Measurements from ENCODE around the gene TRPC4AP. TPM values are rescaled to one million over a fixed set of nuclear protein-coding genes. Genes with fewer than 3 reads are reported as not detected.

Gene TRPC4AP
- total RNA-seq, 1 donor from 2014 or later: 95.6 TPM

GRCh38 chr20:34999021-34999451, 93.6 kb downstream of the TRPC4AP start:
- no peaks in the 10 kb centered on the region for H3K27me3 Mint-ChIP-seq (ENCODE audit: low read depth)
- H3K36me3 Mint-ChIP-seq: peaks cover 31% of the 10 kb centered on the region
- H3K27ac Mint-ChIP-seq: no peak overlapping the region
- TF ChIP-seq CTCF (IDR thresholded peaks at IDR 0.05; ENCODE audit: unreplicated experiment): no peak
- no peak for DNase-seq (ENCODE audit: low spot score in 2 of 2, unreplicated experiment in 2 of 2)
- H3K4me3 Mint-ChIP-seq: no peak overlapping the region
- no peaks in the 10 kb centered on the region for H3K4me1 Mint-ChIP-seq
- H3K9me3 Mint-ChIP-seq: no peaks in the 10 kb centered on the region

GRCh38 chr20:34998331-34998950, 94.2 kb downstream of the TRPC4AP start:
- Mint-ChIP-seq H3K36me3 (peaks cover 31% of the 10 kb centered on the region), H3K27ac (no peak overlapping the region), H3K4me3 (no peak overlapping the region), H3K27me3 (ENCODE audit: low read depth) (no peaks in the 10 kb centered on the region), H3K9me3 (no peaks in the 10 kb centered on the region), H3K4me1 (no peaks in the 10 kb centered on the region)
- TF ChIP-seq CTCF (IDR thresholded peaks at IDR 0.05; ENCODE audit: unreplicated experiment): no peak
- DNase-seq (ENCODE audit: low spot score in 2 of 2, unreplicated experiment in 2 of 2): no peak

GRCh38 chr20:34997774-34998173, 94.8 kb downstream of the TRPC4AP start:
- Mint-ChIP-seq H3K36me3 (peaks cover 29% of the 10 kb centered on the region), H3K4me1 (no peaks in the 10 kb centered on the region), H3K27ac (no peak overlapping the region), H3K27me3 (ENCODE audit: low read depth) (no peaks in the 10 kb centered on the region), H3K4me3 (no peak overlapping the region), H3K9me3 (no peaks in the 10 kb centered on the region)
- DNase-seq (ENCODE audit: low spot score in 2 of 2, unreplicated experiment in 2 of 2): no peak
- TF ChIP-seq CTCF (IDR thresholded peaks at IDR 0.05; ENCODE audit: unreplicated experiment): no peak

GRCh38 chr20:34997131-34997561, 95.5 kb downstream of the TRPC4AP start:
- H3K4me1 Mint-ChIP-seq: no peaks in the 10 kb centered on the region
- H3K9me3 Mint-ChIP-seq: no peaks in the 10 kb centered on the region
- no peak overlapping the region for H3K4me3 Mint-ChIP-seq
- H3K27ac Mint-ChIP-seq: no peak overlapping the region
- DNase-seq (ENCODE audit: low spot score in 2 of 2, unreplicated experiment in 2 of 2): no peak
- no peaks in the 10 kb centered on the region for H3K27me3 Mint-ChIP-seq (ENCODE audit: low read depth)
- TF ChIP-seq CTCF (IDR thresholded peaks at IDR 0.05; ENCODE audit: unreplicated experiment): no peak
- H3K36me3 Mint-ChIP-seq: peaks cover 29% of the 10 kb centered on the region

- Mint-ChIP-seq H3K4me1 (no peaks in the 10 kb centered on the region), H3K36me3 (peaks cover 29% of the 10 kb centered on the region), H3K9me3 (no peaks in the 10 kb centered on the region), H3K27me3 (ENCODE audit: low read depth) (no peaks in the 10 kb centered on the region), H3K27ac (peak overlapping the region; percentile 5), H3K4me3 (no peak overlapping the region)
- no peak for DNase-seq (ENCODE audit: low spot score in 2 of 2, unreplicated experiment in 2 of 2)
- no peak for TF ChIP-seq CTCF (IDR thresholded peaks at IDR 0.05; ENCODE audit: unreplicated experiment)
Measured at GRCh38 chr20:34996243-34997028, 96.2 kb downstream of the TRPC4AP start.
